Activated CD8-positive, alpha-beta memory T cell treated with anti-CD3 and anti-CD28 coated beads for 36 hours (primary cell): ENCODE results near the gene PKNOX2. TPM values are rescaled to one million over a fixed set of nuclear protein-coding genes. Genes with fewer than 3 reads are reported as not detected.

Source experiments
- CTCF ChIA-PET: fragments of 350-600 bp; sonication (Branson Sonifier 250); formaldehyde crosslinking; loops from one replicate; lab custom pipeline; 2021; ENCODE audit warnings: antibody characterized with exemption; lab: Charles Lee
- POLR2A ChIA-PET: fragments of 350-600 bp; sonication (Branson Sonifier 250); formaldehyde crosslinking; loops from one replicate; lab custom pipeline; 2021; ENCODE audit warnings: antibody characterized with exemption; lab: Charles Lee
- total RNA-seq, 2 experiments: library from RNA; stranded (reverse); gene quantifications; one replicate each; pipeline ENCODE4 v1.2.3, GENCODE V29; 2021

The PKNOX2 gene
- total RNA-seq, 2 experiments from 2014 or later: not detected

- CTCF ChIA-PET: no interaction called here
- POLR2A ChIA-PET: no interaction called here
These were observed 192.2 kb downstream of the PKNOX2 start for GRCh38 chr11:125356797-125357196.

GRCh38 chr11:125357551-125357950 is 193.0 kb downstream of the PKNOX2 start:
- ChIA-PET POLR2A (no interaction called here), CTCF (interaction anchor here (0.8 kb wide), 2 partner anchors 9 to 12 kb away, joined by 3 read pairs; no protein-coding TSS in a partner anchor)

DNA sequence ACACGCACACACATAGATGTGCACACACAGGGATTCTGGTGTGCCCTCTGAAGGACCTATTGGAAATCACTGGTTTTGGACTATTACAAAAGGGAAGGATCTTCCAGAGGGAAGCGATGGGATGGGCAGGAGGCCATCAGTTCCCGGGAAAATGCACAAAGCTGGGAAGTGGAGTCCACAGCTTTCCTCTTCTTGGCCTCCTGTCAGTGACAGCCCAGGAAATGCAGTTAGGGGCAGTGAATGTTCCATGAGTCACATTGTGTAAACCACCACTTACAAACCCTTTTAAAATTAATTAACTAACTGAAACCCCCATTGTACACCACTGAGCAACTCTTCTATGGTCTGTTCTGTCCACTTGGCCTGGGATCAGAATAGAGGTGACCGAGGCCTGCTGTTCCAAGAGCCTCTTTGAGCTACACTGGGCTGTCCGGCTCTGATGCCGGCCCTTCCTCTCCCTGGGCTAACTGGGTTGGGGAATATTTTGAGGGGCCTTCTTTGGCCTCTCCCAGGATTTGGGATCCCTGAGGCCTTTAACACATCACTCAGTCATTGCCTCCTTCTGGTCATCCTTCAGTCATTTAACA is 193.8 kb downstream of the PKNOX2 start:
- ChIA-PET POLR2A (no interaction called here), CTCF (interaction anchor here (0.8 kb wide), 2 partner anchors 10 to 12 kb away, joined by 3 read pairs; no protein-coding TSS in a partner anchor)

- ChIA-PET POLR2A (no interaction called here), CTCF (no interaction called here)
These were observed 194.6 kb downstream of the PKNOX2 start for GRCh38 chr11:125359130-125359529.

GRCh38 chr11:125360066-125360465 is 195.5 kb downstream of the PKNOX2 start:
- POLR2A ChIA-PET: no interaction called here
- CTCF ChIA-PET: no interaction called here

DNA sequence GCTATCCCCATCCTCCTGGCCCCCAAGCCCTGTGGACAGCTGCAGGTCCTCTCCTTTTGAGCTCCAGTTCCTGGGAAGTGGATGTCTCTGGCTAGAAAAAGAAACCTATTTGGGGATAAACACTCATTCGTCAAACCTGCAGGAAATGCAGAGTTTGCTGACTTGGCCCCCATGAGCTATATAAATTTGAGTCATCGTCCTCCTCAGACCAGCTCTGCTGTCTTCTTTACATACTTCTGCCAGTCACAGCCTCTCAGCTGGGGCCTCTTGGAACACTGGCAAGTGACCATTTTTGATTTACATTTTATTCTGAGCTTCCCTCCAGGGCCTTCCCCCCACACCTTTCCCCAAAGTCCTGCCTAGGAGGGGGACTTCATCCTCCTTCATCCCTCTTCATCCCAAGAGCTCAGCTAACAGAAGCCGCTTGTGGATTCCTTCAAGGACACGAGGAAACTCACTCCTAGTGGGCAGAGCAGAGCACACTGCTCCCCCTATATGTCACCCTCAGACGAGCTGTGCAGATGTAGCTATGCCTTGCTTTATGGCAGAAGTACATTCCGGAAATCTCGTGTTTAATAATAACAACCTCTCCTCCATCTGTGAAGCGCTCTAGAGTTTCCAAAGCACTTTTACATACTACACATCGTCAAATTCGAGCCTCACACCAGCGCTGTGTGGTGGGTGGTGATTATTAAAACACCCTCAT is 199.7 kb downstream of the PKNOX2 start:
- ChIA-PET POLR2A (no interaction called here), CTCF (interaction anchor here (1.2 kb wide), 1 partner anchor 88 kb away, joined by 4 read pairs; no protein-coding TSS in a partner anchor)

- CTCF ChIA-PET: no interaction called here
- POLR2A ChIA-PET: no interaction called here
These were observed 200.8 kb downstream of the PKNOX2 start for GRCh38 chr11:125365196-125365931.

GRCh38 chr11:125367710-125368109 is 203.2 kb downstream of the PKNOX2 start:
- ChIA-PET POLR2A (no interaction called here), CTCF (no interaction called here)

DNA sequence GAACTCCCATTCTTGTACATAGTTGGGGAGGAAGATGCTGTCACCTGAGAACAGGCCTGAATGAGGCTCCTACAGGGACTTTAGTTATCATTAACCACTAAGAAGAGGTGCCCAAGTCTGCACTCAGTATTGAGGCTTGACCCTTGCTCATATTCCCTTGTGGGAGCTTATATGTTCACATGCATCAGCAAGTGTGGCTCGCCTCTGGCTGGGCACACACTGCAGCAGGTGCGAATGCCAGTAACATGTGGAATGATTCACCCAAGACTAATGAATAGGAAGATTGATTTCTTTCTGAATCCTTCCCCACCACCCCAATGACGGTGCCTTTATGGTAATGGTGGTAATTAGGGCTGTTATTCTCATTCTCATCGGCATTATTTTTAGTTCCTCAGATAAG is 204.2 kb downstream of the PKNOX2 start:
- POLR2A ChIA-PET: no interaction called here
- CTCF ChIA-PET: no interaction called here

- POLR2A ChIA-PET: no interaction called here
- CTCF ChIA-PET: no interaction called here
These were observed 205.3 kb downstream of the PKNOX2 start for GRCh38 chr11:125369808-125370207.

DNA sequence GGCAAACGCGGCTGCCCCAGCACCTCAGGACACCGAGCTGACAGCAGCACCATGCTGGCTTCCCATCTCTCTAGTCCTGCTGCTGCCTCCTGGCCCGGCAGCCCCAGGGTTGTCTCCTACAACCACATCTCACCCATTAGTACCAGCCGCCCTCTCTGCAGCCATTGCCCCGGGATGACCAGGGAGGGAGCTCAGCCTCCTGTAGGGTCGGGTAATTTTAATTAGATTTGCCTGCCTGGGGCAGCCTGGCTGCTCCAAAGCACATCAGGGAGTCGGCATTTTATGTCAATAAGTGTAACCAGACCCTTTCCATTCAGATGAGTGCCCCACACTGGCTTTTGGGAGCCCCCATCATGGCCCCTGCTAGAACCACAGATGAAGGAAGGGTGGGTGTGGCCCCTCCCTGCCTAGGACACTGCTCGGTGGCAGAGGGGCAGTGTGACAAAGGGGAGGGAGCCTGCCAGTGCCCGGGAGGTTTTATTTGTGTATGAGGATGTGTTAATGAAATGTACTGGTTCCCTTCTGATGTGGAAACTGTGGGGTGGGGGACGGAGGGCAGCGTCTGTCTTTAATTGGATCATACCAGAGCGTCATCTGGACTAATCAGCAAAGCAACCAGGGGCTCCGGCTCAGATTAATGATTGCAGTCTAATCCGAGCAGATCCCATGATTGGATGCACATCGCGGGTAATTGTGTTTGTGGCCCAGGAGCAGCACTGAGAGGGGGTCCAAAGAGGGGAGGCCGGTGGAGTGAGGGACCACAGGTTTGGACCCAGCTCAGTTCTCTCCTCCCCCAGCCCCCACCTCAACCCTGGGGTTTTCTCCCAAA is 206.2 kb downstream of the PKNOX2 start:
- ChIA-PET POLR2A (no interaction called here), CTCF (interaction anchor here (0.8 kb wide), 1 partner anchor 10 kb away, joined by 3 read pairs; no protein-coding TSS in a partner anchor)

- POLR2A ChIA-PET: no interaction called here
- CTCF ChIA-PET: interaction anchor here (0.8 kb wide), 1 partner anchor 9 kb away, joined by 3 read pairs; no protein-coding TSS in a partner anchor
These were observed 206.9 kb downstream of the PKNOX2 start for GRCh38 chr11:125371431-125371935.

DNA sequence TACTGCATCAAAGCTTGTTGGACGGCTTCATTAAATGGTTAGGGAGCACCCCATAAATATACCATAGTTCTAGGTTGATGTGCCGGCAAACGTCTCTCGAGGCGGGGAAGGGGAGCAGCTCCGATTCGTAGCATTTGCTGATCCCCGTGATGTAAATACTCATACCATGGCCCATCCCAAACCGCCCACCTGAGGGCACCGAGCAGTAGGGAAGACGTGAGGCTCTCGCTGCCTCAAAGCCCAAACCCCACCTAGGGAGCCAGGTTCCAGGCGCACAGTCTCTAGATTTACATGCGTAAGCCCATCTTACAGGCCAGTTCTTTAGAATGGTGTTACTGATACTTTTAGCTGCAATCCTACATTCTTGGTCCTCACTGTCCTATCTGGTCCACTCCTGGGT is 207.5 kb downstream of the PKNOX2 start:
- ChIA-PET POLR2A (no interaction called here), CTCF (no interaction called here)

DNA sequence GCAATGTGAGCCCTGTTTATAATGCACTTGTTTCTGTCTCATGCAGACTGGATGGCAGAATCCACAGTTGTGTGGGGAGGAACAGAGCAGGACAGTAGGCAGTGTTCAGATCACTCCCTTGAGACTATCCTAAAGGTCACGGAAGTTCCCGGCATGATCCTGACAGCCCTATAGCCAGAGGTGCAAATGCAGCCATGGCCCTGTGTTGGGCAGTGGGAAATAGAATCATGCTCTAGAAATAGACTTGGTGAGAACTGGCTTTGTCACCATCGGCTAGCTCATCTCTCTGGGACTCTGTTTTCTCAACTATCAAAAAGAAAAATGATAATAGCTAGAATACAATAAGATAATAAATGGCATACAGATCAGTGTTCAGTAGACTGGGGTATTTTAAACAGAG is 208.4 kb downstream of the PKNOX2 start:
- CTCF ChIA-PET: no interaction called here
- POLR2A ChIA-PET: no interaction called here

GRCh38 chr11:125373426-125374391 is 209.2 kb downstream of the PKNOX2 start:
- ChIA-PET CTCF (no interaction called here), POLR2A (no interaction called here)

GRCh38 chr11:125374398-125374797 is 209.8 kb downstream of the PKNOX2 start:
- POLR2A ChIA-PET: no interaction called here
- CTCF ChIA-PET: no interaction called here

- ChIA-PET CTCF (no interaction called here), POLR2A (no interaction called here)
These were observed 210.6 kb downstream of the PKNOX2 start for GRCh38 chr11:125375146-125375545.

GRCh38 chr11:125376117-125376516 is 211.6 kb downstream of the PKNOX2 start:
- ChIA-PET CTCF (no interaction called here), POLR2A (no interaction called here)
